ENCODE results near the gene SEBOX.

Gene SEBOX

GRCh38 chr17:28330671-28331070, 34.3 kb downstream of the SEBOX start:
- TF ChIP-seq CTCF (IDR thresholded peaks at IDR 0.05; ENCODE audit: low read length, missing control alignments): no peak
- no peak for DNase-seq (ENCODE audit: low read depth)
- H3K4me3 ChIP-seq (replicated peaks; ENCODE audit: low read depth, low read length): no peak overlapping the region

- no peak overlapping the region for H3K4me3 ChIP-seq (replicated peaks; ENCODE audit: low read depth, low read length)
- peak; percentile 34 for DNase-seq (ENCODE audit: low read depth)
- no peak for TF ChIP-seq CTCF (IDR thresholded peaks at IDR 0.05; ENCODE audit: low read length, missing control alignments)
These were observed 36.7 kb downstream of the SEBOX start for GRCh38 chr17:28328325-28328724.

- no peak for DNase-seq (ENCODE audit: low read depth)
- TF ChIP-seq CTCF (IDR thresholded peaks at IDR 0.05; ENCODE audit: low read length, missing control alignments): no peak
- H3K4me3 ChIP-seq (replicated peaks; ENCODE audit: low read depth, low read length): no peak overlapping the region
These were observed 37.3 kb downstream of the SEBOX start for GRCh38 chr17:28327709-28328108.

GRCh38 chr17:28327031-28327607, 37.9 kb downstream of the SEBOX start:
- TF ChIP-seq CTCF (IDR thresholded peaks at IDR 0.05; ENCODE audit: low read length, missing control alignments): no peak
- H3K4me3 ChIP-seq (replicated peaks; ENCODE audit: low read depth, low read length): no peak overlapping the region
- no peak for DNase-seq (ENCODE audit: low read depth)

GRCh38 chr17:28326114-28326513, 38.9 kb downstream of the SEBOX start:
- no peak for TF ChIP-seq CTCF (IDR thresholded peaks at IDR 0.05; ENCODE audit: low read length, missing control alignments)

GRCh38 chr17:28325211-28325610, 39.8 kb downstream of the SEBOX start:
- TF ChIP-seq CTCF (IDR thresholded peaks at IDR 0.05; ENCODE audit: low read length, missing control alignments): no peak
- no peak overlapping the region for H3K4me3 ChIP-seq (replicated peaks; ENCODE audit: low read depth, low read length)
- DNase-seq (ENCODE audit: low read depth): no peak

More at GRCh38 chr17:28326114-28326513, 38.9 kb downstream of the SEBOX start:
- no peak for DNase-seq (ENCODE audit: low read depth)
- no peak overlapping the region for H3K4me3 ChIP-seq (replicated peaks; ENCODE audit: low read depth, low read length)

- no peak overlapping the region for H3K4me3 ChIP-seq (replicated peaks; ENCODE audit: low read depth, low read length)
- TF ChIP-seq CTCF (IDR thresholded peaks at IDR 0.05; ENCODE audit: low read length, missing control alignments): no peak
- DNase-seq (ENCODE audit: low read depth): no peak
These were observed 40.2 kb downstream of the SEBOX start for GRCh38 chr17:28324781-28325180.
